Measurements from ENCODE around the gene MPV17. TPM values are rescaled to one million over a fixed set of nuclear protein-coding genes. Genes with fewer than 3 reads are reported as not detected.

The MPV17 gene
- total and polyA plus RNA-seq, 9 of the 15 experiments (the other 6 are each of a cell fraction or from before 2014, with no cell fraction given): 54.7 to 140 (median 70.2) TPM

GRCh38 chr2:27356382-27357181, 33.7 kb upstream of the MPV17 start, which contains the start of gene GTF3C2 (continued):
- peak; percentile 62 for TF ChIP-seq LEF1 (IDR thresholded peaks at IDR 0.05)
- TF ChIP-seq SMARCB1 (IDR thresholded peaks at IDR 0.05; ENCODE audit: insufficient read length, low read depth): no peak
- peak; percentile 37 to 76; a peak in 2 of 4 replicates for TF ChIP-seq SIN3A (IDR thresholded peaks at IDR 0.05; ENCODE audit: borderline replicate concordance in 2 of 2, control insufficient read depth in 1 of 2, low read depth in 2 of 2, low read length in 2 of 2)
- peak; percentile 60 for TF ChIP-seq RB1 (IDR thresholded peaks at IDR 0.05; ENCODE audit: low read depth)
- TF ChIP-seq THAP12 (CRISPR knock-in tag; IDR thresholded peaks at IDR 0.05): peak; percentile 63; the same call in 1 of the 2 replicates
- no peak for TF ChIP-seq CBX1 (IDR thresholded peaks at IDR 0.05; ENCODE audit: low read depth)
- TF ChIP-seq TRIM25 (IDR thresholded peaks at IDR 0.05; ENCODE audit: borderline replicate concordance): no peak
- no peak for TF ChIP-seq KLF6 (CRISPR knock-in tag; IDR thresholded peaks at IDR 0.05; ENCODE audit: borderline replicate concordance)
- TF ChIP-seq TCFL5 (CRISPR knock-in tag; conservative IDR thresholded peaks at IDR 0.05): no peak
- no peak for TF ChIP-seq SMAD2 (IDR thresholded peaks at IDR 0.05; ENCODE audit: low read depth, low read length)
- TF ChIP-seq SMARCA5 (IDR thresholded peaks at IDR 0.05): no peak
- TF ChIP-seq ZNF398 (CRISPR knock-in tag; IDR thresholded peaks at IDR 0.05): no peak
- TF ChIP-seq KDM4B (IDR thresholded peaks at IDR 0.05; ENCODE audit: borderline replicate concordance in 2 of 2, low read depth in 1 of 2): no peak; a peak in 1 of 4 replicates
- no peak for TF ChIP-seq PHB2 (IDR thresholded peaks at IDR 0.05; ENCODE audit: low read depth)
- 0 out of 2 replicates have a peak, but pooled peaks have one; percentile 34 for TF ChIP-seq HDAC8 (tag; IDR thresholded peaks at IDR 0.05)
- no peak for TF ChIP-seq ARID3A (IDR thresholded peaks at IDR 0.05; ENCODE audit: borderline replicate concordance, low read depth, low read length)
- TF ChIP-seq SRSF1 (IDR thresholded peaks at IDR 0.05; ENCODE audit: low read depth, low read length): no peak
- TF ChIP-seq NR4A1 (CRISPR knock-in tag; IDR thresholded peaks at IDR 0.05): no peak
- no peak for TF ChIP-seq NR4A1 (tag; IDR thresholded peaks at IDR 0.05)
- no peak for TF ChIP-seq ZNF696 (CRISPR knock-in tag; conservative IDR thresholded peaks at IDR 0.05)
- no peak for TF ChIP-seq MTA2 (IDR thresholded peaks at IDR 0.05; ENCODE audit: low read depth)

Data from K562 (cell line).